HL-60/S4 treated with retinoic acid at 250 ng/mL for 4 days and 3 days (cell line): ENCODE results near the gene FUCA2.
"Not testable (repeated sequence)": the region's sequence is repeated elsewhere in the genome, so short reads cannot be mapped to it uniquely, and the experiment has no call there.

ENCODE experiments used
- in situ Hi-C: fragments of 300-500 bp; cut with MboI; formaldehyde crosslinking; loops from 2 replicates; pipeline ENCODE4 v1.7.0; 2022; ENCODE audit warnings: low sequenced_read_pairs

FUCA2 gene

DNA sequence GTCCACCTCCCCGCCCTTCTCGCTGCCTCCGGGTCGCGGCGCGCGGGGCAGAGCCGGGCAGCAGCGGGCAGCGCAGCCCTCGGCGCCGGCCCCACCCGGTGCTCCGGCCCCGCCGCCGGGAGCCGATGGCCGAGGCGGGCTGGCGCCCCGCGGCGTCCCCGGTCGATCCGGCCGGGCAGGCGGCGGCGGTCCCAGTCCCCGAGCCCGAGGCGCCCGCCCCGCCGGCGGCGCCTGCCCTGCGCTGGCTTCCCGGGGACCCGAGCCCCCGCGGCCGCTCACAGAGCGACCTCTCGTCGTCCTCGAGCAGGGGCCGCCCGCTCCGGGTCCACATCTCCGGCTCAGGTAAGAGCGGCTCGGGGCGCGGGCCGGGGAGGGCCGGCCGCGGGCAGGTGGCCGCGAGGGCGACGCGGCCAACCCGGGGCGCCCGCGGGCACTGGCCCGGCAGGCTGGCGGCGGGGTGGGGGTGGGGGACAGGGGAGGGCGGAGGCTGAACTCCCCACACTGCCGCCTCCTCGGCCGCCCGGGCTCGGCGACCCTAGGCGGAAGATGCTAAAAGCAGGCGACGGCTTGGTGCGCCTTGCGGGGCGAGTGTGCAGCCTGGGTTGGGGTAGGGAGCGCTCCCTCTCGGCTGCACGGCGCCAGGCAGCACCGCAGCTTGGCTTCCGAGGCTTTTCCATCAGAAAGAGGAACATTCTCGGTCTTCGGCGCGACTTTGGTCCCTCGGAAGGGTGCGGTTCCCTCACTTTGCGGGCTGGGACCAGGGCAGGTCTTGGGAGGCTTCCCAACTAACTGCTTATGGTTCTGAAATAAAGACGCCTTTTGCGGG is 25.6 kb upstream of the FUCA2 start:
- in situ Hi-C loops: no loop called here

DNA sequence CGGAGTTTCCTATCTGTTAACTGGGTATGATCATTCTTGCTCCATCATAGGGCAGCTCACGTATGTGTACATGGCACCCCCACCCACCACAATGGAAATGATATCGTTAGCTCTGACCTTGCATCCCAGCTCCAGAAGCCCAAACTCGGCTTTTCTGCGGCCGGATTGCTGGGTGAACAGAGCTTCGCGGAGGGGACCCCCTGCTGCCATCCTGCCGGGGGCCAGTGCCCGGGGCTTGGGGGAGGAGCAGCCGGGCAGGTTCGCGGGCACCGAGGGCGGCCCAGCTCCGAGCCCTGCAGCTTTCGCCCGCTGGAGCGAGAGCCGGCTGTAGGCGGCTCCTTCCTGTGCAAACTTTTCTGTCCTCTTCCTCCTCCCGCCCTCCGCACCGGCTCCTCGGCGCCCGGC is 24.9 kb upstream of the FUCA2 start:
- in situ Hi-C loops: no loop called here

DNA sequence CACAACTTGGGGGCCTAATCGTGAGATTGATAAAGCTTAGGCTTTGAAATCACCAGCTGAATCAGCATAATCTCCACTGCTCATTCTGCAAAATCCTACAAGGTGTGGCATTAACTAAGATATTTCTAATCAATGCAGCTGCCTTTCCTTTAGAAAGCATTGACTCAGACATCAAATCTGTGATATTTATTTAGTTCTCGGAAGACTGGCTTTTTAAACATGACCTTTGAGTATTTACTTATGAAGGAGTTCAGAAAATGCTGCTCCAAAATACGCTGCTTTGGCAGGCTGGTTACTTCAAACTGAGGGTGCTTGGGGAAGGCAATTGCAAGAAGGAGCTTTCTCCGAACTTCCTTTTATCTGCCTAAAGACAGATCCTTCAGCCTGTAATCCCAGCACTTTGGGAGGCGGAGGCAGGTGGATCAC is 23.7 kb upstream of the FUCA2 start:
- in situ Hi-C loops: no loop called here

GRCh38 chr6:143531720-143532499 is 20.4 kb upstream of the FUCA2 start:
- in situ Hi-C loops: no loop called here

- in situ Hi-C loops: no loop called here
Observed at GRCh38 chr6:143529095-143529494, 17.6 kb upstream of the FUCA2 start.

DNA sequence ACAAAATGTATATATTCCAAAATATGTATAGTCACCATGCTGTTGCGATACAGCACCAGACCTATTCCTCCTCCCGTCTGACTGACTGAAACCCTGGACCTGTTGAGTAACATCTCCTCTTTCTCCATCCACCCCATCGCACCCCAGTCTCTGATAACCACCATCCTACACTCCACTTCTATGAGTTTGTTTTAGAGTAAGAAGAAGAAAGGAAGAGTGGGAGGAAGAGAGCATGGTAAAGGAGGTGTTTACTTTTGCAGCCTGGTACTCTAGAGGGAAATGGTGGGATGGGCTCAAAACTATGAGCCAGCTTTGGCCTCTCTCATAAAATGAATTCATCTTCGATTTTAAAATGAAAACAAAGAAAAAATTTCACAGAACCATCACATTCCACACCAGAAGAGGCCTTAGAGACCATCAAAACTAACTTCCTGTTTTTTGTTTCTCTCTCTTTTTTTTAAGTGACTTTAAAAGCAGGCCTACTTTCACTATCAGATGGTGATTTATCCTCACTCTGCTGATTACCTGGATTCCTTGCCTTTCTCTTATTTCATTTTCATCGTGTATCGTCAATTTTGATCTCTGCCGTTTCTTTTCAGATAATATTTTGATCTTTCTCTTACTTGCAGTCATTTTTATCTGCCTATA is 16.8 kb upstream of the FUCA2 start:
- in situ Hi-C loops: no loop called here

DNA sequence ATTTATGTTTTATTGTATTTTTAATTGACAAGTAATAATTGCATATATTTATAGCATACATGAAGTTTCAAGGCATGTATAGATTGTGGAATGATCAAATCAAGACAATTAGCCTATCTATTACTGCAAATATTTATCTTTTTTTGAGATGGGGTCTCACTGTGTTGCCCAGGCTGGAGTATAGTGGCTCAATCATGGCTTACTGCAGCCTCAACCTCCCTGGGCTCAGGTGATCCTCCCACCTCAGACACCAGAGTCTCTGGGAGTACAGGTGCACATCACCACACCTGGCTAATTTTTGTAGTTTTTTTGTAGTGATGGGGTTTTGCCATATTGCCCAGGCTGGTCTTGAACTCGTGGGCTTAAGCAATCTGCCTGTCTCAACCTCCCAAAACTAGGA is 16.2 kb upstream of the FUCA2 start:
- in situ Hi-C loops: no loop called here

DNA sequence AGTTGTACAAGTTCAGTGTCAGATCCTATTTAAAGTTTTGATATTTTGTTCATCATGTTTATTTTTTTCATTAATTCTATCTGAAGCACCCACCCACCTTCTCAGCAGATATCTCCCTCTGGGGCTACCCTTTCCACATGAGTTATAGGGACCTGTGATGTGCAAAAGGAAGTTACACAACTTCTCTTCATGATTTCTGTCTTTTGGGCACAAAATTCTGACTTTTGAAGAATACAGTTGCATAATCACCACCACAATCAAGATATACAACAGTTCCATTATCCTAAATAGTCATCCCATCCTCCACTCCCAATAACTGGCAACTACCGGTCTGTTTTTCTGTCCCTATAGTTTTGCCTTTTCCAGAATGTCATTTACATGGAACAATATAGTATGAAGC is 13.8 kb upstream of the FUCA2 start:
- in situ Hi-C loops: no loop called here

DNA sequence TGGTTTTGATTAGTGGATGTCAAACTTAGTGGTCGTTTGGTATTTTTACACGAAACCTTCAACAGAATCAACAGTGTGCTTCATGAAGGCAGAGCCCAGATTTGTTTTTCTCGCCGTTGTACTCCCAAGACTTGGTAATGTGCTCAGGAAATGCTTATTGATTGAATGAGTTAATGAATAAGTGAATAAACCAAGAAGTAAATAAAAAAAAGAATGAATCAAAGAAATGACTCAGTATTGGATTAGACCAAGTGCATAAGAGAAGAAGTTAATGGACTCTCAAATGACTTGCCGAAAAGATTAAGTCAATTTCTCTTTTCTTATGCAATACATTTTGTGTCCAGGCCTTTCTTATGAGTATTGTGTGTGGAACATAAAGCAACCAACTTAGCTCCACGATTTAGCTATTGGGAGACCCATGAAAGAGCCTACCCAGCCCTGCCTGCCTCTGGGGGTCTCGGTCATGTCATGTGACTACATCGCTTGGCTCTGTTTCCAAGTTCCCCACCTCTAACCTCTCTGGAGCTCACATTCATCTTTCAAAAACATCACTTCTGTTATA is 10.6 kb upstream of the FUCA2 start:
- in situ Hi-C loops: no loop called here

GRCh38 chr6:143517447-143517773 is 5.9 kb upstream of the FUCA2 start:
- in situ Hi-C loops: no loop called here

DNA sequence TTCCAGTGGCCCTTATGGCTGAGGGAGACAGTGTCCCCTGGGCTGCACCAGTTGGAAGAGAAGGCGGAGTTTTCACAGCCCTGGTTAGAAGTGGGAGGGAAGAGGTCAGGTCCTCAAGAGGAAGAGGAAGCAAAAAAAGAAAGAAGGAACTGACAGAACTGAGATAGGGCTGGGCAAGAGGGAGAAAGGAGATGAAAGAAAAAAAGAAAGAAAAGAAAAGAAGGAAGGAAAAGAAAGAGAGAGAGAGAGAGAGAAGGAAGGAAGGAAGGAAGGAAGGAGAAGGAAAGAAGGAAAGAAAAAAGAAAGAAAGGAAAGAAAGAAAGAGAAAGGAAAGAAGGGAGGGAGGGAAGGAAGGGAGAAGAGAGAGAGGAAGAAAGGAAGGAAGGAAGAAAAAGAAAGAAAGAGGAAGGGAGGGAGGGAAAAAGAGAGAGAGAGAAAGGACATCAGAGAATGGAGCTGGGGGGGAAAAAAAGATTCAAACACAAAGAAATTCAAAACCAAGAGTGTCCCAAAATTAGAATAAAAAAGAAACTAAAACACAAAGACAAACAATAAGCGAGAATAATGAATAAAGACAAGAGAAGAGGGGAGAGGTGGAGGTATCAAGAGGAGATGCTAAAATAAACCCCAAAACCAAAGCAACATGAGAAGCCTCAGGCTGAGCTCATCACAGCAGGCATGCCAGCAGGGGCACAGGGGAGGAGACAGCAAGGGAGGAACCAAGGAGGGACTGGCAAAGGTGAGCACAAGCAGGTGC is 5.3 kb upstream of the FUCA2 start:
- in situ Hi-C loops: no loop called here

- in situ Hi-C loops: no loop called here
Observed at GRCh38 chr6:143515766-143516355, 4.3 kb upstream of the FUCA2 start.

- in situ Hi-C loops: no loop called here
Observed at GRCh38 chr6:143515061-143515760, 3.7 kb upstream of the FUCA2 start.

DNA sequence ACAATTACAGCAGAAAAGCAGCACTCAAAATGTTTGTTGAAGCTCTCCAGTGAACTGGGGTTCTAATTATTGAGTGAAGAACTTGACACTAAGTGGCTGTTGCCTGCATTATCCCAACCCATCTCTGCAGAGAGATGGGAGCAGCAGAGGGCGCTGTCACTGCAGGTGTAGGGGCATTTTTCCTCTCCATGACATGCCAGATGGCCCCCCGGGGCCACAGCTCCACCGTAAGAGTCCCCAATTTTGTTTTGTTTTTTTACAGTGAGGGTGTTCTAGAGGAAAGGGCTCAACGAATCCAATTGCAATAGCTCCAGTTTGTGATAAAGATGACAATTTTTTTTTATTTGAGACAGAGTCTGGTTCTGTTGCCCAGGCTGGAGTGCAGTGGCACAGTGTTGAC is 1.9 kb upstream of the FUCA2 start:
- in situ Hi-C loops: no loop called here

DNA sequence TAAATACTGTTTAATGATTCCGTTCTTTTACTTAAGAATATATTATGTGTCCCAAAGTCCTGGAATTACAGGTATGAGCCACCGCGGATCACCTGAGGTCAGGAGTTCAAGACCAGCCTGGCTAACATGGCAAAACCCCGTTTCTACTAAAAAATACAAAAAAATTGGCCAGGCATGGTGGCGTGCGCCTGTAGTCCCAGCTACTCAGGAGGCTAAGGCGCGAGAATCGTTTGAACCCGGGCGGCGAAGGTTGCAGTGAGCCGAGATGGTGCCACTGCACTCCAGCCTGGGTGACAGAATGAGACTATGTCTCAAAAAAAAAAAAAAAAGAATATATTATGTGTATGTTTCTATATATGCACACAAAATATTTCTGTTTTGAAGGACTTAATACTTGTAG is 1.2 kb downstream of the FUCA2 start:
- in situ Hi-C loops: not testable (repeated sequence)

DNA sequence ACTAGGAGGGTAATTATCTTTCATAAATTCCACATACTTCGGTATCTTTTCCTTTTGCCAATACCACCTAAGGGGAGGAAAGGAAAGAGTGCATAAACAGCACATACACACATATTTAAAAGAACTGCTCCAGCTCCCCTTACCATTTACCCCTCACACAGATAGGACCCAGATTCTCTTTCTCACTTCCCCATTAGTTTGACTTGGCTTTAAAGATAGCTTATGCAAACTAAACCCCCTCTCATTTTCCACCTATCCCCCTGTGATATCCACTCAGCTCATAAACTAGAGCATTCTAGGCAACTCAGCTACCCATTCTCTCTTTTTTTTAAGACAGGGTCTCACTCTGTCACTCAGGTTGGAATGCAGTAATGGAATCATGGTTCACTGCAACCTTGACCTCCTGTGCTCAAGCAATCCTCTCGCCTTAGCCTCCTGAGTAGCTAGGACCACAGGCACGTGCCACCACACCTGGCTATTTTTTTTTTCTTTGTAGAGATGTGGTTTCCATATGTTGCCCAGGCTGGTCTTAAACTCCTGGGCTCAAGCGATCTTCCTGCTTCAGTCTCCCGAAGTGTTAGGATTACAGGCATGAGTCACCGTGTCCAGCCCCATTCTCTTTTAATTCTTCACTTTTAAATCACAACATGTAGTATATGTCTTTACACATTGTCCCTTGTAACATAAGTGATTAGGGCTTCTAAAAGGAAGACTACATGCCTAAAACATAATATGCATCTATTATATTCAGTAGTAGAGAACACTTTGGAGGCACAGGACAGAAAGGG is 4.0 kb downstream of the FUCA2 start:
- in situ Hi-C loops: no loop called here

- in situ Hi-C loops: no loop called here
Observed at GRCh38 chr6:143506620-143507019, 4.9 kb downstream of the FUCA2 start.

- in situ Hi-C loops: no loop called here
Observed at GRCh38 chr6:143506199-143506598, 5.3 kb downstream of the FUCA2 start.

- in situ Hi-C loops: no loop called here
Observed at GRCh38 chr6:143505537-143505936, 6.0 kb downstream of the FUCA2 start.
